DMS79 treated with DMSO at 0.1 percent for 48 hours (cell line): Measurements from ENCODE around the gene ANKRD40CL.
"Not testable (repeated sequence)": the region's sequence is repeated elsewhere in the genome, so short reads cannot be mapped to it uniquely, and the experiment has no call there.

Experiments
- DNase-seq: peaks from one replicate; lab custom pipeline; 2025; lab: John Stamatoyannopoulos, UW

The ANKRD40CL gene

GRCh38 chr17:50767446-50767845 lies at the start of gene ANKRD40CL:
Gene ANKRD40CL (minus strand): TSS chr17:50767518. CDS start chr17:50766913, 605 bp downstream.
- DNase-seq = no peak

GRCh38 chr17:50816271-50816670 lies 49.0 kb upstream of the ANKRD40CL start:
- DNase-seq = no peak

GRCh38 chr17:50815400-50815799 lies 48.1 kb upstream of the ANKRD40CL start:
- DNase-seq = no peak

- no peak for DNase-seq
Observed at GRCh38 chr17:50813583-50813982, 46.3 kb upstream of the ANKRD40CL start.

- no peak for DNase-seq
Observed at GRCh38 chr17:50808888-50809287, 41.6 kb upstream of the ANKRD40CL start.

- no peak for DNase-seq
Observed at GRCh38 chr17:50808413-50808812, 41.1 kb upstream of the ANKRD40CL start.

- DNase-seq = no peak
Observed at GRCh38 chr17:50807675-50808074, 40.4 kb upstream of the ANKRD40CL start.

- DNase-seq = no peak
Observed at GRCh38 chr17:50807009-50807408, 39.7 kb upstream of the ANKRD40CL start.

- DNase-seq = no peak
Observed at GRCh38 chr17:50806141-50806643, 38.9 kb upstream of the ANKRD40CL start.

- no peak for DNase-seq
Observed at GRCh38 chr17:50805486-50805885, 38.2 kb upstream of the ANKRD40CL start.

- not testable (repeated sequence) for DNase-seq
Observed at GRCh38 chr17:50804749-50805475, 37.6 kb upstream of the ANKRD40CL start.

- DNase-seq = no peak
Observed at GRCh38 chr17:50803676-50804075, 36.4 kb upstream of the ANKRD40CL start.

GRCh38 chr17:50802609-50803571 lies 35.6 kb upstream of the ANKRD40CL start:
- DNase-seq = no peak

- DNase-seq = no peak
Observed at GRCh38 chr17:50800196-50800700, 32.9 kb upstream of the ANKRD40CL start.

GRCh38 chr17:50799582-50799981 lies 32.3 kb upstream of the ANKRD40CL start:
- no peak for DNase-seq

- peak; percentile 15 for DNase-seq
Observed at GRCh38 chr17:50798424-50799288, 31.3 kb upstream of the ANKRD40CL start.

GRCh38 chr17:50797135-50797810 lies 30.0 kb upstream of the ANKRD40CL start:
- peak; percentile 56 for DNase-seq

- DNase-seq = no peak
Observed at GRCh38 chr17:50794361-50794760, 27.0 kb upstream of the ANKRD40CL start.

- DNase-seq = no peak
Observed at GRCh38 chr17:50793007-50793406, 25.7 kb upstream of the ANKRD40CL start.

GRCh38 chr17:50792132-50792531 lies 24.8 kb upstream of the ANKRD40CL start:
- DNase-seq = no peak

GRCh38 chr17:50790618-50791017 lies 23.3 kb upstream of the ANKRD40CL start:
- DNase-seq = no peak
